ENCODE results near the gene LRRC75A.
"Not testable (repeated sequence)": the region's sequence is repeated elsewhere in the genome, so short reads cannot be mapped to it uniquely, and the experiment has no call there.

LRRC75A gene

DNA sequence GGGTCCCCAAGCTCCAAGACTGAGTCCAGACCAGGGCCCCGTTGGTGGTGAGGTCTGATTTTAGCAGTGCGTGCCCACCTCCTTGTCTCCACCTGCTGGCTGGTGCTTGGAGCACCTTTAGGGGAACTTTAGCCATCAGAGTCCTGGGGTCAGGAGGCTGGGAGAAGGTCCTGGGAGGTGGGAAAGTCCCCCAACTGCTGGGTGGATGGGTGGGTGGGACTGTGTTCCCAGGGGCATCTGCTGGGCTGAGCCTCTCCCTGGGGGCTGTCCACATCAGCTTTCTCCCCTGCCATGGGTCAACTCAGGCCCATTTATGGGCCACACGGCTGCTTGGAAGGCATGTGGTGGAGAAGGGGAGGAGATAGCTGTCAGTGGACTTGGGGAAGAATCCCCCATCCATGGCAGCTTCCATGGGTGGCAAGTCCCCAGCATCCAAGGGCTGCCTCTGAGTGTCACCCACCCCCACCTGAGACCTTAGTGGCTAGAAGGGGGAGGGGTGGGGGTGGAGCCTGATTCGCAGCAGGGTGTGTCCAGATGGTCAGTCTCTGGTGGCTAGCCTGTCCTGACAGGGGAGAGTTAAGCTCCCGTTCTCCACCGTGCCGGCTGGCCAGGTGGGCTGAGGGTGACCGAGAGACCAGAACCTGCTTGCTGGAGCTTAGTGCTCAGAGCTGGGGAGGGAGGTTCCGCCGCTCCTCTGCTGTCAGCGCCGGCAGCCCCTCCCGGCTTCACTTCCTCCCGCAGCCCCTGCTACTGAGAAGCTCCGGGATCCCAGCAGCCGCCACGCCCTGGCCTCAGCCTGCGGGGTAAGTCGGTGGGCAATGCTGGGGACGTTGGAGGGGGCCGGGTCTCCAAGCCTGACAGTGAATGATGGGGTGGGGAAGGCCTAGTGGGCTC, 76.7 kb downstream of the LRRC75A start, which contains the start of gene TRPV2:
Gene TRPV2 (plus strand): TSS at position 541 of the 894 bp plus-strand sequence. CDS start 2,098 bp downstream, outside the sequence.
- Histone ChIP-seq H2BK12ac (ENCODE audit: low read length) (peak within 1 kb of the TSS; percentile 35), H3K9ac (ENCODE audit: low read length) (no peak within 1 kb of the TSS), H3K4me1 (ENCODE audit: control insufficient read depth in 1 of 2, insufficient read depth in 2 of 2, low read length in 2 of 2) (peaks cover 25 to 32% of the 10 kb centered on the region in 2 experiments), H4K91ac (ENCODE audit: low read depth, low read length) (peak within 1 kb of the TSS; percentile 41), H3K4me2 (ENCODE audit: low read length) (no peak within 1 kb of the TSS), H3K27me3 (ENCODE audit: insufficient read depth, low read length) (no peaks in the 10 kb centered on the region), H3K79me2 (ENCODE audit: control insufficient read depth, insufficient read depth, low read length, poor library complexity) (peaks cover 2% of the 10 kb centered on the region), H3K14ac (ENCODE audit: low read length) (no peak within 1 kb of the TSS), H2BK120ac (ENCODE audit: insufficient read depth, low read length, poor library complexity) (no peak within 1 kb of the TSS), H2AK5ac (ENCODE audit: low read length) (no peak within 1 kb of the TSS), H3K9me3 (ENCODE audit: insufficient read depth, low read depth, low read length) (peaks cover 3% of the 10 kb centered on the region), H2BK5ac (ENCODE audit: low read depth, low read length, poor library complexity) (no peak within 1 kb of the TSS), H4K8ac (ENCODE audit: low read depth, low read length) (peak within 1 kb of the TSS; percentile 20), H3K79me1 (ENCODE audit: low read length) (peaks cover 27% of the 10 kb centered on the region), H3K4me3 (ENCODE audit: low read depth, low read length) (peak within 1 kb of the TSS; percentile 19), H3K4ac (ENCODE audit: low read depth, low read length) (peak within 1 kb of the TSS; percentile 12), H3K18ac (ENCODE audit: low read length) (no peak within 1 kb of the TSS), H3K23ac (ENCODE audit: low read length) (no peak within 1 kb of the TSS), H3K27ac (ENCODE audit: low read depth, low read length) (no peak within 1 kb of the TSS), H2AFZ (ENCODE audit: insufficient read depth, low read length, poor library complexity) (no peak within 1 kb of the TSS), H4K12ac (ENCODE audit: low read depth, low read length) (no peak within 1 kb of the TSS), H3K36me3 (ENCODE audit: control insufficient read depth in 1 of 2, insufficient read depth in 2 of 2, low read length in 2 of 2) (peaks cover 0 to 3% of the 10 kb centered on the region in 2 experiments)
- peak in 1 of 2 donors; percentile 36 for DNase-seq
- WGBS (ENCODE audit: extremely low coverage, insufficient coverage, insufficient read length): no CpG with 5 or more reads among the region's 21 CpGs

DNA sequence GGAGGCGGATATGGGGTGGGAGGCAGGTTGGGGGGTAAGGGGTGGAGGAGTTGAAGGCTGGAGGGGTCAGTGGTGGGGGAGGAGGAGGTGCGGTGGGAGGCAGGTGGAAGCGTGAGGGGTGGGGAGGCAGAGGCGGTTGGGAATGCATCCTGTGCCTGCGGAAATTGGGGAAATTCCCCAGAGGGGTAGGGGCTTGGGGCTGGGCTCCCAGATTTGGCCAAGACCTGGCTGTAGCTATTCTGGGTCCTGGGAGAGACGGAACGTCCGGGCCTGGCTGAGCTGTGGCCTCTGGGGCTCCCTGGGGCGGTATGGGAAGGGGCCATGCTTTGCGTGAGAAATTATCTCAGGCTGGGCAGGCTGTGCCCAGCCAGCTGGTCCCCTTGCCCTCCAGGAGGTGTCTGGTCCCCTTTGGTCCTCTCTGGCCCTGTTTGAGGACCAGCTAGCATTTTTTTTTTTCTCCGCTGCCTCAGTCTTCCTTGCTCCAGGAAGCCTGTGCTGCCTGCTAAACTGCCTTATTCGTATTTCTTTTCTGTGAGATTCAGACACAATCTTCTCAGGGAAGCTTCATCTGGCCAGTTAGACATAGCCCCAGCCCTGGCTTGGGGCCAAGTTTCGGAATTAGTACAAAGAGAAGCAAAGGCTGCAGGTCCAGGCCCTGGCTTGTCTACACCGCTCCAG, 83.9 kb downstream of the LRRC75A start:
- Histone ChIP-seq H3K23ac (ENCODE audit: low read length) (no peak overlapping the region), H3K79me1 (ENCODE audit: low read length) (peaks cover 6% of the 10 kb centered on the region), H2BK120ac (ENCODE audit: insufficient read depth, low read length, poor library complexity) (no peak overlapping the region), H3K4me2 (ENCODE audit: low read length) (no peak overlapping the region), H2BK12ac (ENCODE audit: low read length) (no peak overlapping the region), H4K8ac (ENCODE audit: low read depth, low read length) (no peak overlapping the region), H4K12ac (ENCODE audit: low read depth, low read length) (no peak overlapping the region), H3K27me3 (ENCODE audit: insufficient read depth, low read length) (no peaks in the 10 kb centered on the region), H2BK5ac (ENCODE audit: low read depth, low read length, poor library complexity) (no peak overlapping the region), H3K4me1 (ENCODE audit: control insufficient read depth in 1 of 2, insufficient read depth in 2 of 2, low read length in 2 of 2) (peaks cover 5 to 10% of the 10 kb centered on the region in 2 experiments), H3K18ac (ENCODE audit: low read length) (no peak overlapping the region), H3K9ac (ENCODE audit: low read length) (no peak overlapping the region), H2AK5ac (ENCODE audit: low read length) (no peak overlapping the region), H3K4ac (ENCODE audit: low read depth, low read length) (no peak overlapping the region), H4K91ac (ENCODE audit: low read depth, low read length) (no peak overlapping the region), H3K36me3 (ENCODE audit: control insufficient read depth in 1 of 2, insufficient read depth in 2 of 2, low read length in 2 of 2) (no peaks in the 10 kb centered on the region), H2AFZ (ENCODE audit: insufficient read depth, low read length, poor library complexity) (no peak overlapping the region), H3K4me3 (ENCODE audit: low read depth, low read length) (no peak overlapping the region), H3K9me3 (ENCODE audit: insufficient read depth, low read depth, low read length) (no peaks in the 10 kb centered on the region), H3K14ac (ENCODE audit: low read length) (no peak overlapping the region), H3K27ac (ENCODE audit: low read depth, low read length) (no peak overlapping the region), H3K79me2 (ENCODE audit: control insufficient read depth, insufficient read depth, low read length, poor library complexity) (peaks cover 4% of the 10 kb centered on the region)
- WGBS (ENCODE audit: extremely low coverage, insufficient coverage, insufficient read length): no CpG with 5 or more reads among the region's 14 CpGs
- peak in 1 of 2 donors; percentile 49 for DNase-seq

DNA sequence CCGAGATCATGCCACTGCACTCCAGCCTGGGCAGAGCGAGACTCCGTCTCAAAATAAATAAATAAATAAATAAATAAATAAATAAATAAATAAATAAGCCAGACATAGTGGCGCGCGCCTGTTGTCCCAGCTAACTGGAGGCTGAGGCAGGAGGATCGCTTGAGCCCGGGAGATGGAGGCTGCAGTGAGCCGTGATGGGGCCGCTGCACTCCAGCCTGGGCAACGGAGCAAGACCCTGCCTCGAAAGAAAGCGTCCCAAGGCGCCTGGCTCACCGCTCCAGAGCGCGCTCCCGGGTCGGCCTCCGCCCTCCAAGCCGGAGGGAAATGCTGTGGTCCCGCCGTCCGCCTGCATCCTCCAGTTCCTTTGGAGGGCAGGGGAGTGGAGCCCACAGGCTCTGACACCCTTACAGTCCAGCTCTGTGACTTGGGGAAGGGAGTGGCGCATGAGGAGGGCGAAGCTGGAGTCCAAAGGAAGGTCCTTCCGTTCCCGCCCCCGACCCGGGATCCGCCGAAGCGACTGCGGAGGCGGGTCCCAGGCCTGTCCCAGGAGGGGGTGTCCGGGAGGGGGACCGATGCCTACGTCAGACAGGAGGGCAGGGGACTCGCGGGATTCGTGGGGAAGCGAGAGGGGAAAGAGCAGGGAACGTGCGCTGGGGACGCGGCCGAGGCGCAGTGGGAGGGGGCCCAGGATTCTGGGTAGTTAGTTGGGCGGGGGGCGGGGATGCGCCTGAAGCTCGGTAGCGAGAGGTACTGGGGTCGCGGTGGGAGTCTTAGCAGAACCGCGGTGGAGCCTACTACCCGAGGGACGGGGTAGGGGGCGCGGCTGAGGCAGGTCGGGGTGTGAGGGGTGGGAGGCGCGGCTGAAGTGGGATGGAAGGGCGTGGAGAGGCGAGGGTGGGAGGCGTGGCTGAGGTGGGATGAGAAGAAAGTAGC, 85.0 kb downstream of the LRRC75A start:
- H3K79me1 ChIP-seq (ENCODE audit: low read length): peaks cover 6% of the 10 kb centered on the region
- peak overlapping the region; percentile 80 for H4K12ac ChIP-seq (ENCODE audit: low read depth, low read length)
- H3K23ac ChIP-seq (ENCODE audit: low read length): no peak overlapping the region
- peak overlapping the region; percentile 97 for H2AFZ ChIP-seq (ENCODE audit: insufficient read depth, low read length, poor library complexity)
- H3K27ac ChIP-seq (ENCODE audit: low read depth, low read length): no peak overlapping the region
- H2BK5ac ChIP-seq (ENCODE audit: low read depth, low read length, poor library complexity): no peak overlapping the region
- peak overlapping the region; percentile 85 for H4K91ac ChIP-seq (ENCODE audit: low read depth, low read length)
- peak overlapping the region; percentile 91 for H4K8ac ChIP-seq (ENCODE audit: low read depth, low read length)
- no peak overlapping the region for H3K9ac ChIP-seq (ENCODE audit: low read length)
- H3K27me3 ChIP-seq (ENCODE audit: insufficient read depth, low read length): no peaks in the 10 kb centered on the region
- no peaks in the 10 kb centered on the region for H3K9me3 ChIP-seq (ENCODE audit: insufficient read depth, low read depth, low read length)
- peak overlapping the region; percentile 74 for H2BK120ac ChIP-seq (ENCODE audit: insufficient read depth, low read length, poor library complexity)
- no peaks in the 10 kb centered on the region for H3K36me3 ChIP-seq (ENCODE audit: control insufficient read depth in 1 of 2, insufficient read depth in 2 of 2, low read length in 2 of 2)
- H3K14ac ChIP-seq (ENCODE audit: low read length): peak overlapping the region; percentile 90
- peak in 1 of 2 donors; percentile 20 for DNase-seq
- WGBS (ENCODE audit: extremely low coverage, insufficient coverage, insufficient read length): no CpG with 5 or more reads among the region's 67 CpGs
- peak overlapping the region; percentile 41 for H2BK12ac ChIP-seq (ENCODE audit: low read length)
- H3K18ac ChIP-seq (ENCODE audit: low read length): peak overlapping the region; percentile 91
- peaks cover 4% of the 10 kb centered on the region for H3K79me2 ChIP-seq (ENCODE audit: control insufficient read depth, insufficient read depth, low read length, poor library complexity)
- H3K4me3 ChIP-seq (ENCODE audit: low read depth, low read length): peak overlapping the region; percentile 67
- H3K4ac ChIP-seq (ENCODE audit: low read depth, low read length): peak overlapping the region; percentile 61
- H2AK5ac ChIP-seq (ENCODE audit: low read length): peak overlapping the region; percentile 66
- H3K4me2 ChIP-seq (ENCODE audit: low read length): peak overlapping the region; percentile 87
- H3K4me1 ChIP-seq (ENCODE audit: control insufficient read depth in 1 of 2, insufficient read depth in 2 of 2, low read length in 2 of 2): peaks cover 5 to 10% of the 10 kb centered on the region in 2 experiments

DNA sequence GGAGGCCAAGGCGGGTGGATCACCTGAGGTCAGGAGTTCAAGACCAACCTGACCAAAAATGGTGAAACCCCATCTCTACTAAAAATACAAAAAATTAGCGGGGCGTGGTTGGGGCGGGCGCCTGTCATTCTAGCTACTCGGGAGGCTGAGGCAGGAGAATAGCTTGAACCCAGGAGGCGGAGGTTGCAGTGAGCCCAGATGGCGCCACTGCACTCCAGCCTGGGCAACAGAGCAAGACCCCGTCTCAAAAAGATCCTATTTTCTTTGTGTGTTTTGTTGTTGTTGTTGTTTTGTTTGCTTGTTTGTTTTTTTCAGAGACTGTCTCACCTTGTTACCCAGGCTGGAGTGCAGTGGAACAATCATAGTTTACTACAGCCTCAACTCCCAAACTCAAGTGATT, 88.1 kb downstream of the LRRC75A start:
- not testable (repeated sequence) for DNase-seq; H4K91ac ChIP-seq (ENCODE audit: low read depth, low read length); H3K79me2 ChIP-seq (ENCODE audit: control insufficient read depth, insufficient read depth, low read length, poor library complexity); H3K9ac ChIP-seq (ENCODE audit: low read length); H2AFZ ChIP-seq (ENCODE audit: insufficient read depth, low read length, poor library complexity); H2BK120ac ChIP-seq (ENCODE audit: insufficient read depth, low read length, poor library complexity); H3K18ac ChIP-seq (ENCODE audit: low read length); H3K36me3 ChIP-seq (ENCODE audit: control insufficient read depth in 1 of 2, insufficient read depth in 2 of 2, low read length in 2 of 2); H3K14ac ChIP-seq (ENCODE audit: low read length); H3K23ac ChIP-seq (ENCODE audit: low read length); H3K4me2 ChIP-seq (ENCODE audit: low read length); H2BK5ac ChIP-seq (ENCODE audit: low read depth, low read length, poor library complexity); H3K9me3 ChIP-seq (ENCODE audit: insufficient read depth, low read depth, low read length); H4K12ac ChIP-seq (ENCODE audit: low read depth, low read length); H2BK12ac ChIP-seq (ENCODE audit: low read length); H4K8ac ChIP-seq (ENCODE audit: low read depth, low read length); H3K4me3 ChIP-seq (ENCODE audit: low read depth, low read length); H2AK5ac ChIP-seq (ENCODE audit: low read length); H3K4ac ChIP-seq (ENCODE audit: low read depth, low read length); H3K27me3 ChIP-seq (ENCODE audit: insufficient read depth, low read length); H3K79me1 ChIP-seq (ENCODE audit: low read length); H3K27ac ChIP-seq (ENCODE audit: low read depth, low read length)
- peaks cover 6 to 12% of the 10 kb centered on the region in 2 experiments for H3K4me1 ChIP-seq (ENCODE audit: control insufficient read depth in 1 of 2, insufficient read depth in 2 of 2, low read length in 2 of 2)
- no CpG with 5 or more reads among the region's 9 CpGs for WGBS (ENCODE audit: extremely low coverage, insufficient coverage, insufficient read length)

All from trophoblast cell (in vitro differentiated cells and primary cell).